ENCODE data around the gene TP53. TPM values are rescaled to one million over a fixed set of nuclear protein-coding genes. Genes with fewer than 3 reads are reported as not detected.

TP53 gene
- polyA plus RNA-seq, 3 donors: 16.2 to 35.1 (median 25.8) TPM

GRCh38 chr17:7623661-7624060 is 63.6 kb downstream of the TP53 start:
- peak overlapping the region in 1 of 7 donors; percentile 57 for H3K27ac Mint-ChIP-seq
- DNase-seq: no peak
- H4K20me1 ChIP-seq (ENCODE audit: insufficient read depth, low read length): no peaks in the 10 kb centered on the region
- H3K4me2 ChIP-seq (replicated peaks; ENCODE audit: extremely low read depth, low read length, poor library complexity, severe bottlenecking): no peak overlapping the region
- WGBS (ENCODE audit: insufficient coverage): no CpG with 5 or more reads among the region's 5 CpGs
- H3K4me1 ChIP-seq (ENCODE audit: control insufficient read depth in 1 of 2, insufficient read depth in 2 of 2, low read length in 2 of 2): peaks cover 19 to 22% of the 10 kb centered on the region in 2 donors
- H3K9me3 Mint-ChIP-seq: no peaks in the 10 kb centered on the region
- H3K4me3 Mint-ChIP-seq: no peak overlapping the region
- H3K36me3 ChIP-seq (replicated peaks in 1 of 2; ENCODE audit: control insufficient read depth in 1 of 2, insufficient read depth in 2 of 2, low read length in 2 of 2): no peaks in the 10 kb centered on the region
- no peak overlapping the region for H3K4me3 ChIP-seq (replicated peaks in 1 of 3; ENCODE audit: low read depth in 2 of 3, low read length in 3 of 3)
- no peaks in the 10 kb centered on the region for H3K27me3 ChIP-seq (ENCODE audit: control insufficient read depth in 2 of 2, insufficient read depth in 2 of 2, low read length in 2 of 2)
- peaks cover 15% of the 10 kb centered on the region for H3K4me1 Mint-ChIP-seq
- H3K27ac ChIP-seq (ENCODE audit: low read depth in 1 of 2, low read length in 2 of 2): no peak overlapping the region
- intact Hi-C loops (cut with micrococcal nuclease): no loop called here
- H2AFZ ChIP-seq (ENCODE audit: insufficient read depth, low read depth, low read length, poor library complexity, severe bottlenecking): no peak overlapping the region
- H3K9me3 ChIP-seq (replicated peaks in 1 of 2; ENCODE audit: control insufficient read depth in 1 of 2, insufficient read depth in 1 of 2, low read length in 2 of 2): no peaks in the 10 kb centered on the region
- peaks cover 13% of the 10 kb centered on the region for H3K79me2 ChIP-seq (ENCODE audit: insufficient read depth, low read length)
- peaks cover 0 to 2% (median 0%) of the 10 kb centered on the region in 3 donors for H3K27me3 Mint-ChIP-seq (ENCODE audit: low read depth in 3 of 3)
- peaks cover 3 to 14% of the 10 kb centered on the region in 2 donors for H3K36me3 Mint-ChIP-seq
- H3K9ac ChIP-seq (ENCODE audit: insufficient read depth, low read length, poor library complexity, severe bottlenecking): no peak overlapping the region
- TF ChIP-seq CTCF (IDR thresholded peaks at IDR 0.05): no peak

- Histone ChIP-seq H3K27ac (ENCODE audit: low read depth in 1 of 2, low read length in 2 of 2) (no peak overlapping the region), H3K9ac (ENCODE audit: insufficient read depth, low read length, poor library complexity, severe bottlenecking) (no peak overlapping the region), H3K27me3 (ENCODE audit: control insufficient read depth in 2 of 2, insufficient read depth in 2 of 2, low read length in 2 of 2) (no peaks in the 10 kb centered on the region), H3K4me3 (replicated peaks in 1 of 3; ENCODE audit: low read depth in 2 of 3, low read length in 3 of 3) (no peak overlapping the region), H4K20me1 (ENCODE audit: insufficient read depth, low read length) (no peaks in the 10 kb centered on the region), H3K4me2 (replicated peaks; ENCODE audit: extremely low read depth, low read length, poor library complexity, severe bottlenecking) (no peak overlapping the region), H3K9me3 (replicated peaks in 1 of 2; ENCODE audit: control insufficient read depth in 1 of 2, insufficient read depth in 1 of 2, low read length in 2 of 2) (no peaks in the 10 kb centered on the region), H3K36me3 (replicated peaks in 1 of 2; ENCODE audit: control insufficient read depth in 1 of 2, insufficient read depth in 2 of 2, low read length in 2 of 2) (no peaks in the 10 kb centered on the region), H3K79me2 (ENCODE audit: insufficient read depth, low read length) (no peaks in the 10 kb centered on the region), H2AFZ (ENCODE audit: insufficient read depth, low read depth, low read length, poor library complexity, severe bottlenecking) (no peak overlapping the region), H3K4me1 (ENCODE audit: control insufficient read depth in 1 of 2, insufficient read depth in 2 of 2, low read length in 2 of 2) (peaks cover 4 to 7% of the 10 kb centered on the region in 2 donors)
- Mint-ChIP-seq H3K4me3 (no peak overlapping the region), H3K27me3 (ENCODE audit: low read depth in 3 of 3) (peaks cover 0 to 5% (median 1%) of the 10 kb centered on the region in 3 donors), H3K4me1 (peaks cover 3% of the 10 kb centered on the region), H3K27ac (no peak overlapping the region), H3K9me3 (no peaks in the 10 kb centered on the region), H3K36me3 (peaks cover 3 to 10% of the 10 kb centered on the region in 2 donors)
- intact Hi-C loops (cut with micrococcal nuclease): no loop called here
- TF ChIP-seq CTCF (IDR thresholded peaks at IDR 0.05): no peak
- no peak for DNase-seq
- WGBS (ENCODE audit: insufficient coverage): 100% methylated on average over 5 of the region's 8 CpGs
Measured at GRCh38 chr17:7620835-7621234, 66.5 kb downstream of the TP53 start.

Data from CD14-positive monocyte (primary cell).